Liver (tissue), 2 donors: ENCODE measurements around the gene EHD1.

ENCODE experiments used
- TF ChIP-seq, protein P1 (sequence below): fragments of 150-350 bp; IDR thresholded peaks from 2 replicates; pipeline ENCODE4 v1.5.1; 2017; ENCODE audit warnings: improper control_type of control experiment, low read depth, low read length; ENCODE audit not compliant: missing input control
- TF ChIP-seq, protein P2 (sequence below): IDR thresholded peaks from 2 replicates; pipeline ENCODE4 v1.6.1; 2016; ENCODE audit warnings: antibody characterized with exemption
- TF ChIP-seq, protein P3 (sequence below): IDR thresholded peaks from 2 replicates; pipeline ENCODE4 v1.6.1; 2016; ENCODE audit warnings: antibody characterized with exemption, mild to moderate bottlenecking
- donor health status: healthy.

DNA sequence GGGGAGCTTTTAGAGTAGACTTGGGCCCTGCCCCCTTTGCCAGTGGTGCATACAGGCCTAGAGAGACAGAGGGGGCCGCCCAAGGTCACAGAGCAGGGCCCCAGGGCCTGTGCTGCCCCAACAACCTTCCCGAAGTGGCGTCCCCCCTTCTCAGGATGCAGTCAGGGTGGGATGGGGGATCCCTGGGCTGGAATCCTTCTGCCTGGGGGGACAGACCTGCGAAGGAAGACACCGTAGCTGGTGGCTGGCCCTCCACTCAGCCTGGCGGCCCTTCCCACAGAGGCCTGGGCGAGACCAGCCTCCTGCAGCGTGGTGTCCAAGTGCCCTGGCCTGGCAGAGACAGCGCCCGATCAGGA lies 14.4 kb upstream of the EHD1 start:
- TF ChIP-seq, protein P1, sequence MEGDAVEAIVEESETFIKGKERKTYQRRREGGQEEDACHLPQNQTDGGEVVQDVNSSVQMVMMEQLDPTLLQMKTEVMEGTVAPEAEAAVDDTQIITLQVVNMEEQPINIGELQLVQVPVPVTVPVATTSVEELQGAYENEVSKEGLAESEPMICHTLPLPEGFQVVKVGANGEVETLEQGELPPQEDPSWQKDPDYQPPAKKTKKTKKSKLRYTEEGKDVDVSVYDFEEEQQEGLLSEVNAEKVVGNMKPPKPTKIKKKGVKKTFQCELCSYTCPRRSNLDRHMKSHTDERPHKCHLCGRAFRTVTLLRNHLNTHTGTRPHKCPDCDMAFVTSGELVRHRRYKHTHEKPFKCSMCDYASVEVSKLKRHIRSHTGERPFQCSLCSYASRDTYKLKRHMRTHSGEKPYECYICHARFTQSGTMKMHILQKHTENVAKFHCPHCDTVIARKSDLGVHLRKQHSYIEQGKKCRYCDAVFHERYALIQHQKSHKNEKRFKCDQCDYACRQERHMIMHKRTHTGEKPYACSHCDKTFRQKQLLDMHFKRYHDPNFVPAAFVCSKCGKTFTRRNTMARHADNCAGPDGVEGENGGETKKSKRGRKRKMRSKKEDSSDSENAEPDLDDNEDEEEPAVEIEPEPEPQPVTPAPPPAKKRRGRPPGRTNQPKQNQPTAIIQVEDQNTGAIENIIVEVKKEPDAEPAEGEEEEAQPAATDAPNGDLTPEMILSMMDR: no peak
- TF ChIP-seq, protein P2, sequence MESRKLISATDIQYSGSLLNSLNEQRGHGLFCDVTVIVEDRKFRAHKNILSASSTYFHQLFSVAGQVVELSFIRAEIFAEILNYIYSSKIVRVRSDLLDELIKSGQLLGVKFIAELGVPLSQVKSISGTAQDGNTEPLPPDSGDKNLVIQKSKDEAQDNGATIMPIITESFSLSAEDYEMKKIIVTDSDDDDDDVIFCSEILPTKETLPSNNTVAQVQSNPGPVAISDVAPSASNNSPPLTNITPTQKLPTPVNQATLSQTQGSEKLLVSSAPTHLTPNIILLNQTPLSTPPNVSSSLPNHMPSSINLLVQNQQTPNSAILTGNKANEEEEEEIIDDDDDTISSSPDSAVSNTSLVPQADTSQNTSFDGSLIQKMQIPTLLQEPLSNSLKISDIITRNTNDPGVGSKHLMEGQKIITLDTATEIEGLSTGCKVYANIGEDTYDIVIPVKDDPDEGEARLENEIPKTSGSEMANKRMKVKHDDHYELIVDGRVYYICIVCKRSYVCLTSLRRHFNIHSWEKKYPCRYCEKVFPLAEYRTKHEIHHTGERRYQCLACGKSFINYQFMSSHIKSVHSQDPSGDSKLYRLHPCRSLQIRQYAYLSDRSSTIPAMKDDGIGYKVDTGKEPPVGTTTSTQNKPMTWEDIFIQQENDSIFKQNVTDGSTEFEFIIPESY: no peak
- TF ChIP-seq, protein P3, sequence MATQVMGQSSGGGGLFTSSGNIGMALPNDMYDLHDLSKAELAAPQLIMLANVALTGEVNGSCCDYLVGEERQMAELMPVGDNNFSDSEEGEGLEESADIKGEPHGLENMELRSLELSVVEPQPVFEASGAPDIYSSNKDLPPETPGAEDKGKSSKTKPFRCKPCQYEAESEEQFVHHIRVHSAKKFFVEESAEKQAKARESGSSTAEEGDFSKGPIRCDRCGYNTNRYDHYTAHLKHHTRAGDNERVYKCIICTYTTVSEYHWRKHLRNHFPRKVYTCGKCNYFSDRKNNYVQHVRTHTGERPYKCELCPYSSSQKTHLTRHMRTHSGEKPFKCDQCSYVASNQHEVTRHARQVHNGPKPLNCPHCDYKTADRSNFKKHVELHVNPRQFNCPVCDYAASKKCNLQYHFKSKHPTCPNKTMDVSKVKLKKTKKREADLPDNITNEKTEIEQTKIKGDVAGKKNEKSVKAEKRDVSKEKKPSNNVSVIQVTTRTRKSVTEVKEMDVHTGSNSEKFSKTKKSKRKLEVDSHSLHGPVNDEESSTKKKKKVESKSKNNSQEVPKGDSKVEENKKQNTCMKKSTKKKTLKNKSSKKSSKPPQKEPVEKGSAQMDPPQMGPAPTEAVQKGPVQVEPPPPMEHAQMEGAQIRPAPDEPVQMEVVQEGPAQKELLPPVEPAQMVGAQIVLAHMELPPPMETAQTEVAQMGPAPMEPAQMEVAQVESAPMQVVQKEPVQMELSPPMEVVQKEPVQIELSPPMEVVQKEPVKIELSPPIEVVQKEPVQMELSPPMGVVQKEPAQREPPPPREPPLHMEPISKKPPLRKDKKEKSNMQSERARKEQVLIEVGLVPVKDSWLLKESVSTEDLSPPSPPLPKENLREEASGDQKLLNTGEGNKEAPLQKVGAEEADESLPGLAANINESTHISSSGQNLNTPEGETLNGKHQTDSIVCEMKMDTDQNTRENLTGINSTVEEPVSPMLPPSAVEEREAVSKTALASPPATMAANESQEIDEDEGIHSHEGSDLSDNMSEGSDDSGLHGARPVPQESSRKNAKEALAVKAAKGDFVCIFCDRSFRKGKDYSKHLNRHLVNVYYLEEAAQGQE: no peak
